Measurements from ENCODE around the gene ASPDH.
"Not testable (repeated sequence)": the region's sequence is repeated elsewhere in the genome, so short reads cannot be mapped to it uniquely, and the experiment has no call there.

The ASPDH gene

DNA sequence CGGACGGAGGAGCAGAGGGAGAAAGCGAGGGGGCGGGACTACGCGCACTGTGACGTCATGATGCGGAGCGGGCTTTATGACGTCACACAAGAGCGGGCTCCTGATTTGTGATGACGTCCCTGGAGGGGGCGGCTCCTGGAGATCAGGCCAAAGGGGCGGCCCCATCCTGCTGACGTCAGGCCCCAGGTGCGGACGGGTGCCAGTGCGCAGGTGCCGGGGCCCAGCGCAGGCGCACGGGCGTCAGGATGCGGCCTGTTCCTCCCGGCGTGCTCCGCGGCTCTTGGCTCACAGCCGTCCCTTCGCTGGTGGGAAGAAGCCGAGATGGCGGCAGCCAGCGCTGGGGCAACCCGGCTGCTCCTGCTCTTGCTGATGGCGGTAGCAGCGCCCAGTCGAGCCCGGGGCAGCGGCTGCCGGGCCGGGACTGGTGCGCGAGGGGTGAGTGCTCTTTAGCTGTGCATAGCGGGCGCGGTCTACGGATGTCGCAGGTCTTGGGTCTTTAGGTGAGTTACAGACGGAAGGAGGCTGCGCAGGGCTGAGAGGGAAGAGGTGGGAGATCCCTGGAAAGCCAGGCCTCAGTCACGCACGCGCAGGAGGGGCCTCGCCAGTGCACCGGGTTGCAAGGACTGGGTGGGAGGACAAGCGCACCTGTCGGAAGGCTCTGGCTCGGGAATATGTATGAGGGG lies 37.3 kb downstream of the ASPDH start, which contains the start of the genes EMC10 and GARIN5A:
Gene EMC10 (plus strand): TSS at position 284 of the 683 bp plus-strand sequence. CDS start 38 bp downstream, at position 322.
Gene GARIN5A (minus strand): TSS at position 625 of the 683 bp plus-strand sequence. CDS start 460 bp downstream, at position 165.
- peak; percentile 19 for DNase-seq

DNA sequence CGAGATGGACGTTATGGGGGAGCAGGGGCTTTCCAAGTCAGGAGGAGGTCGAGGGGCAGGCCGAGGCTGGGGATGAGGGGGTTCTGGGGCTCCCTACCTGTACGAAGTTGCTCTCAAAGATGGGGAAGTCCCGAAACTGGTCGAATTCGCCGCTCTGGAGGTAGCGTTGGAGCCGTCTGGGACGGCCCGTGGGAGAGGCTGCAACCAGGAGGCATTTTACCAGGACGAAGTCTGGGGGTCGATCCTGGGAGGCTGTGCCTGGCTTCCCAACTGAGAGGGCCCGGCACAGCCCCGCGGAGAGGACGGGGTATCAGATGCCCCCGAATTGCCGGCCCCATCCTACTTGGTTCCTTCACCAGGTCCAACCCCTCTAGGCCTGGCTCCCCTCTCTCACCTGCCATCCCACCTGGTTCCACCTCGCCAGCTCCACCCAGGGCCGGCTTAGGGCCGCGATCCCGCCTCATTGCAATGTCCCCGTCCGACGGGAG lies 37.9 kb downstream of the ASPDH start:
- no peak for DNase-seq

DNA sequence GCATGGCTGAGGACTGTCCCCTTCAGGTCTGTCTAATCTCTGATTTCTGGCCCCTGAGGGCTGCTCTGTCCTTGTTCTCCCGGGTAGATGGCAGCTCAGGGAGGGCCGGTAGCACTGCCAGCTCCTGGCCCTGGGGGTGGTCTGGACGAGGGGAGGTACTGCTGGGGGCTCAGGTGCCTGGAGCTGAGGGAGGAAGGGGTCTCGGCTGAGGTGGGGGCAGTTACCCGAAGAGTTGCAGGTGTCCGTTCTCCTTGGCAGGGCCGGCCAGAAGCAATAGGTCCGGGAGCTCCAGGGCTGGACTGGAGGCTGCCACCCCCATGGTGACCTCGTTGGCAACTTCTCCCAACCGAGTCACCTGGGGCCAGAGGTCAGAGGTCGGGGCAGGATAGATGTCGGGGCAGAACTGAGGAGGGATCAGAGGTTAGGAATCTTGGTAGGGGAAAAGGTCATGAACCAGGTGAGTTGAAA lies 38.6 kb downstream of the ASPDH start:
- no peak for DNase-seq

DNA sequence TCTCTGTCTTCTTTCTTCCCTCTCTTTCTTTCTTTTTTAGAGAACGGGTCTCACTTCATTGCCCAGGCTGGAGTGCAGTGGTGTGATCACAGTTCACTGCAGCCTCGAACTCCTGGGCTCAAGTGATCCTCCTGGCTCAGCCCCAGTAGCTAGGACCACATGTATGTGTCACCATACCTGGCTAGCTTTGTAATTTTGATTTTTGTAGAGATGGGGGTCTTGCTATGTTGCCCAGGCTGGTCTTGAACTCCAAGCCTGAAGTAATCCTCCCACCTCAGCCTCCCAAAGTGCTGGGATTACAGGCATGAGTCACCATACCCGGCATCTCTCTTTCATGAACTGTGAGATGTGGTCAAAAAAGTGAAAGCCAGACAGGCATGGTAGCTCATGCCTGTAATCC lies 40.4 kb downstream of the ASPDH start:
- DNase-seq: not testable (repeated sequence)

DNA sequence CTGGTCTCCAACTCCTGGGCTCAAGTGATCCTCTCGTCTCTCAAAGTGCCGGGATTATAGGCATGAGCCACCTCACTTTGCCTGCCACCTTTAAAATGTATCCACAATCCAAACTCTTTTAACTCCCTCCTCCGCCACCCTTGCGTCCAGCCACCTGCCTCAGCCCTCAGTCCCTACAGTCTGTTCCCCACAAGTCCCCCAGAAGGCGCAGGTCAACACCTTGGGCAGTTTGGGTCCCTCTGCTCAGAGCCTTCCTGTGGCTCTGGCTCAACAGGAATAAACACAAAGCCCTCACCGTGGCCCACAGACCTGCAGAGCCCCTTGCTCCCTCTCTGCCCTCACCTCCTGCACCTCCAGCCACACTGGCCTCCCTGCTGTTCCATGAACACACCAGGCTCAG lies 44.9 kb downstream of the ASPDH start:
- no peak for DNase-seq

DNA sequence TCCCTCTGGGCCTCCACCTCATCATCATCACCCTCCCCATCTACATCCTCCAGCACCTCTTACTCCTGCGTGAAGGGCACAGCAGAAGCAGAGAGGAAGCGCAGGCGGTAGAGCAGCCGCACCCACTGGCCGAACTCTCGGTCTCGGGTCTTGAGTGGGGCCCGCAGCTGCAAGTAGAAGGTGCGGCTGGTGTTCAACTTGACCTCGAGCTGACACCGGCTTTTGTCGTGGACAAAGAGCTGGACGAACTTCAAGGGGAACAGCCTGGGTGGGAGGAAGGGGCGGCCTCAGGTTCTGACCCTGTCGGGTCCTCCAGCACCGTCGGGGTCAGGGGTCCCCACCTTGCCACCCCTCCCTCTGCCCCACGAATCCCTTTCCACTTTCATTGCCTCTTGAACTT lies 46.1 kb downstream of the ASPDH start:
- DNase-seq: no peak

DNA sequence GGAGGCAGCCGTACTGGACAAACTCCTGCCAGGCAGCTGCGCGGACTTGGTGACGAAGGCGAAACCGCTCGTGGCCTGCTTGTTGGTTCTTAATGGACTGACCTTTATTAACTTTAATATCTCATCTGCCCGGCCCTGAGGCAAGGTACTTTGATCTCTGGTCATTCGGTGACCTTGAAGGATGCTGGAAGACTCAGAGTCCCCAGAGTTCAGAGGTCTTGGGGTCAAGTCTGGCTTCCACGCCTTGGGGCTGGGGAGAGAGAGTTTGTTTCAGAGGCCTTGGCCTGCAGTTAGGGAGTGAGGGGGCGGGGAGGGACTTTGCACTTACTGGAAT lies 47.0 kb downstream of the ASPDH start:
- DNase-seq: no peak

DNA sequence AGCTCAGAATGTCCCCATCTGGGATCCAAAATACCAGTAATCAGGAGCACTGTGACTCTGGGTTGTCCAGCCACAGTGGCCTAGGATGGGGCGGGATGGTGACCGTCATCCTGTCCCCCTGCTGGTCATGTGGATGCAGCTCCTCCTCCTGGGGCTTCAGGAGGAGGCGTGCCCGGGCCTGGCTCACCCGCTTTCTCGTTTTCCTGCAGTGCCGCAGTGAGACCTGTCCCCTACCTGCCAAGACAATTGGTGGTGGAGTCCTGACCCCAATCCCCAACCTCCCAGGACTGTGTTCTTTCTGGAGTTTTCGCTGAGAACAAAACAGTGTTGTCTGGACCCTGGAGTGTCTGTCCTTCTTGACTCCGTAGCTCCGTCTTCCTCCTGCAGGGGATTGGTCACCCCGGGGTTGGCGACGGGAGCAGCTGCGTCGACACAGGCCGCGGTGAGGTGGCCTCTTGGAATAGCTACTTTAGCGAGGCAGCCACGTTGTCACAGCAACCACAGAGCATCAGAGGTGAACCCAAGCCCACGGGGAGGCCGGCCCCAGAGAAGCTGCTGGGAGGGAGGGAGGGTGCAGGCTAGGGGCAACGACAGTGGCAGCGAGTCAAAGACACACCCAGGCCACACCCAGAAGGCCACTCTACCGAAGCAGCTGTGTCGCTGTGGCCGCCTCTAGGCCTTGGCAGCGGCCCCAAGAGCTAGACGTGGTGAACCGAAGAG lies 47.6 kb downstream of the ASPDH start:
- no peak for DNase-seq

DNA sequence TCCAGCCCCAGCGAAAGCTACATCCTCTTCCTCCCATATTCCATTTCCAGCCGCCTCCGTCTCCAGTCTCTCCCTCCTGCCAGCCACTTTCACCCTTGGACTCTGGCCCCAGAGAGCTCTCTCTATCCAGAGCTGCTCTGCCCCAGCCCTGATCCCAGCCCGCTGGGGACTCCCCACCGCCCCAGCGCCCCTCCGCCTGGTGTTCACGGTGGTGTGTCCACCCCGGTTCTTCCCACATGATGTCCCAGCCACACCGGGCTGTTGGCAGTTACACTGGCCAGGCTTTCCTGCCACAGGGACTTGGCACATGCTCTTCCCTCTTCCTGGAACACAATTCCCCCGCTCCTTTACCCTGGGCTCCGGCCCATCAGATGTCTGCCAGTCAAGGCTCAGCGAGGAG lies 48.7 kb downstream of the ASPDH start:
- DNase-seq: no peak

DNA sequence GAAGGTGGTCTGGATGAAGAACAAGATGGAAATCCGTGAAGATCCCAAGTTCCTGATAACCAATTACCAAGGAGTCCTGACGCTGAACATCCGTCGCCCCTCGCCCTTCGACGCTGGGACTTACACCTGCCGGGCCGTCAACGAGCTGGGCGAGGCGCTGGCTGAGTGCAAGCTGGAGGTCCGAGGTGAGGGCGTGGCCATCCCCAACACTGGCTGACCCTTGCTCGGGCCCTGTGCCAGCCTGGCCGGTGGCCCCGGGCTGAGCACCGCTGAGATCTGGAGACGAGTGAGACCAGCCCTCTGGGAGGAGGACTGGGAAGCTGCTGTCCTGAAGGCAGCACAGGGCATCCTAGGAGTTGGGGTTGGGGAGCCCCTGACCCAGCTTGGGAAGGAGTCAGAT lies 49.4 kb downstream of the ASPDH start:
- no peak for DNase-seq

DNA sequence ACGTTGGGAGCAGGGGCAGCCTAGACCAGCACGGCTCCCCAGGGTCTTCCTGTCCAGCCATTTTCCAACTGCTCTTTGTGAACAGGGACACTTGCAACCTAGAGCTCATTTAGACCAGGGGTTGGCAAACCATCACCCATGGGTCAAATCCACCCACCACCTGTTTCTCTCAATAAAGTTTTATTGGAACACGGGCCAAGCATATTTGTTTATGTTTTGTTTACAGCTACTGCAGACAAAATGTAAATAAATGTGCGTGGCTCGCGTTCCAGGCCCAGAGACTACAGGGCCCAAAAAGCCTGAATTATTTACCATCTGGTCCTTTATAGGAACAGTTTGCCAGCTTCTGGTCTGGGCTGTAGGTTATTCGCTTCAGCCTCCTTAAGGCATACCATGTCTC lies 50.7 kb downstream of the ASPDH start:
- DNase-seq: no peak

Data from NCI-H187 treated with DMSO at 0.1 percent for 48 hours (cell line).